LNCaP clone FGC (cell line): ENCODE results near the gene FAM234B.
"Not testable (repeated sequence)": the region's sequence is repeated elsewhere in the genome, so short reads cannot be mapped to it uniquely, and the experiment has no call there.

ENCODE experiments used
- DNase-seq: peaks from one replicate; pipeline ENCODE4 v3.0.0-alpha.2; 2011; ENCODE audit warnings: low read depth
- H3K4me3 ChIP-seq: 2 replicates; pipeline ENCODE4 v1.5.1; 2011; ENCODE audit warnings: mild to moderate bottlenecking, low read depth, low read length, control low read depth
- CTCF ChIP-seq: IDR thresholded peaks from 2 replicates; pipeline ENCODE4 v1.5.1; 2012; ENCODE audit warnings: mild to moderate bottlenecking; ENCODE audit not compliant: control insufficient read depth, insufficient read depth; ENCODE audit errors: extremely low read depth

FAM234B gene

DNA sequence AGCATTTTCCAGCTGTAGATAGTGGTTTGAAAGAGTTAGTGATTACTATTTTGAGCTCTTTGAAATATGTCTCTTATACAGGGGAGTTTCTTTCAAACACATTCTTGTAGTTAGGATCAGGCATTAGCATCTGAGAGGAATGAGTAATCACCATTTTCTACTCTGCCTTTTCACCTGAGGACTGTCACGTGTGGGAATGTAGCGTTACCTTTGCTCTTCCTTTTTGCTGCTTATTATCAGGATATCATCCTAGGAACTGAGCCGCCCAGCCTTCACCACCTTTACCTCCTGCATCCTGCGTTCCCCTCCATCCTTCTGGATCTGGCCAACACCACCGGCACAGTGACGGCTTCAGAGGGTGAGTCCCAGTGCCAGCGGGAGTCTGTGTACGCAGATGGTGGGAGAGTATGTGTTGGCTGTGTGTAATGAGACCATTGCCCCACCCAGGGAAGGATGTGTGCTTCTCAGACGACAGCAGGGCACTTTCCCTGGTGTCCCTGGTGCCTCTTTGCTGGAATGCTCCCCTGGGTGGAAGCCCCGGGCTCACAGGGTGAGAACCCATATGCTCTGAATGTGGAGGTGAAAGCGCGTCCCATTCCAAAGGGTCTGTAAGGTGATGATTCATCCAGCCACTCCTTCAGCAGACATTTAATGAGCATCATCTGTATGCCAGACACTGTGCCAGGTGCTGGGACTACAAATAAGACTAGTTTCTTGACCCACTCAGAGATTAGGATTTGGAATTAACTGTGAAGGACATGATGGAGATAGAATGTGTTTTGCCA is 31.8 kb downstream of the FAM234B start:
- no peak overlapping the region for H3K4me3 ChIP-seq
- no peak for DNase-seq
- TF ChIP-seq CTCF = no peak

GRCh38 chr12:13079440-13079906 is 35.3 kb downstream of the FAM234B start:
- DNase-seq = no peak
- TF ChIP-seq CTCF = no peak
- H3K4me3 ChIP-seq = no peak overlapping the region

DNA sequence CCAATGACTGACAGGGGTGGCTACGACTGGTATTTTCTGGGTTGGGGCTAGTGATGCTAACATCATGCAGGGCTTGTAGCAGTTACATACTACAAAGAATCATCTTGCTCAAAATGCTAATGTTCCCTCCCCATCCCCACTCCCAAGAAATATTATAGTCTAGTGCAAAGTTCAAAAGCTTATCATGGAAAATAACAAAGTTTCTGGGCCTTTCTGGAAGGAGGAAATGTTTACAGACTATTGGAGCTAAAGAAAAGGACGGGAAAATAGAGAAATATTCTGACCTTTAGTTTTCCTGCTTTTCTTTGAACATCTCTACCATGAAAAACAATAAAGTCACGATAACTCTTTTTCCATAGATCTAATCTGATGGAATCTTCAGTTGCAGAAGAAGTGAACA is 36.1 kb downstream of the FAM234B start:
- TF ChIP-seq CTCF = no peak
- no peak overlapping the region for H3K4me3 ChIP-seq
- no peak for DNase-seq

- no peak for DNase-seq
- TF ChIP-seq CTCF = no peak
- H3K4me3 ChIP-seq = no peak overlapping the region
Measured at GRCh38 chr12:13082861-13083260, 38.7 kb downstream of the FAM234B start.

DNA sequence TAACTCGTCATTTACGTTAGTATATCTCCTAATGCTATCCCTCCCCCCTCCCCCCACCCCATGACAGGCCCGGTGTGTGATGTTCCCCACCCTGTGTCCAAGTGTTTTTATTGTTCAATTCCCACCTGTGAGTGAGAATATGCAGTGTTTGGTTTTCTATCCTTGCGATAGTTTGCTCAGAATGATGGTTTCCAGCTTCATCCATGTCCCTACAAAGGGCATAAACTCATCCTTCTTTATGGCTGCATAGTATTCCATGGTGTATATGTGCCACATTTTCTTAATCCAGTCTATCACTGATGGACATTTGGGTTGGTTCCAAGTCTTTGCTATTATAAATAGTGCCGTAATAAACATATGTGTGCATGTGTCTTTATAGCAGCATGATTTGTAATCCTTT is 39.5 kb downstream of the FAM234B start:
- not testable (repeated sequence) for H3K4me3 ChIP-seq, DNase-seq

GRCh38 chr12:13084898-13085640 is 40.9 kb downstream of the FAM234B start:
- TF ChIP-seq CTCF = no peak
- H3K4me3 ChIP-seq = no peak overlapping the region
- no peak for DNase-seq

DNA sequence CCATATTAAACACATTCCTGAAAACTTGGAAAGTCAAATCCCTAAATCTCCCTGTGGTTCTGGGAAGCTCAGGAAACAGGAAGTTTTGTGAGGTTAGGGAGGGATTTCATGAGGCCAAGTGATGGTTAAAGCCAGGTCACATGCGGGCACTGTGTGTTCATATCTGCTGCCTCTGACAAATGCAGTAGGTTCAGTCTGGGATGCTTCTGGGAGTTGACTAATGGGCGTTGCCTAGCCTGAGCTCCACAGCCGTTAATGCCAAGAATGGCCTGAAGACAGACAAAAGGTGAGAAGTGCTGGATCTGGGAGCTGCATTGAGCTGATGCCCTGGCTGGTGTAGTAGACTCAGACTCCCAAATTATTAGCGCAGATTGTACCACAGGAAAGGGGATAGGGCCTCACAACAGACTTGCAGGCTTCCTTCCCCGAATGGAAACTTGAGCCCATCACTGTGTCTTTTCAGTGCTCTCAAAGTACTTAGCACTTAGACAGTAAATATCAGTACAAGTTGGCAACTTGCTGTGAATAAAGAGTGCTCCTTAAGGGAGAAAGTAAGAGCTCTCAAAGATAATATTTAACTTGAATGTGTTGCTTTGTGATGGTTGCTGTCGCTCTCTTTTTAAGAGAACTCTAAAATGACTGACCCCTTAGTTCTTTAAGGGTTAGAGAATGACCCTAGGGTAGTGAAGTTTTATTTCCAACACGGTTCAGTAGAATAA is 41.9 kb downstream of the FAM234B start:
- no peak for DNase-seq
- no peak for TF ChIP-seq CTCF

More for the DNA sequence above, 41.9 kb downstream of the FAM234B start:
- no peak overlapping the region for H3K4me3 ChIP-seq
